PC-9 (cell line): ENCODE data around the gene MANBA.
A peak's percentile ranks its signal among the peaks of the same experiment; 100 is the strongest.

Experiments
- CTCF ChIP-seq: fragments of 200-600 bp; sonication (generic); conservative IDR thresholded peaks from 2 replicates; pipeline ENCODE4 v1.6.1; 2017; ENCODE audit warnings: mixed run types, antibody characterized with exemption, mild to moderate bottlenecking, moderate library complexity
- EZH2 ChIP-seq: fragments of 200-600 bp; sonication (generic); IDR thresholded peaks from 2 replicates; pipeline ENCODE4 v1.8.0; 2017; ENCODE audit warnings: antibody characterized with exemption, low read depth

- TF ChIP-seq CTCF (peak; percentile 72), EZH2 (no peak)
These were observed 139.9 kb downstream of the MANBA start for GRCh38 chr4:102620697-102621497.
